Osteoblast (primary cell): Measurements from ENCODE around the gene MDFIC. TPM values are rescaled to one million over a fixed set of nuclear protein-coding genes. Genes with fewer than 3 reads are reported as not detected.

Source experiments
- DNase-seq: peaks from one replicate; pipeline ENCODE4 v3.0.0; 2011; ENCODE audit warnings: low spot score, mixed read lengths; ENCODE audit not compliant: insufficient read length; ENCODE audit errors: missing footprints
- H2AFZ ChIP-seq: 2 replicates; pipeline ENCODE4 v1.6.0; 2011; ENCODE audit warnings: mild to moderate bottlenecking, low read length
- H3K27ac ChIP-seq: 2 replicates; pipeline ENCODE4 v1.5.1; 2011; ENCODE audit warnings: mild to moderate bottlenecking, low read depth, low read length, moderate library complexity
- H3K27me3 ChIP-seq: 2 replicates; pipeline ENCODE4 v1.6.0; 2012; ENCODE audit warnings: mild to moderate bottlenecking, control low read depth, inconsistent platforms, low read length, moderate library complexity; ENCODE audit not compliant: insufficient read depth
- H3K36me3 ChIP-seq: 2 replicates; pipeline ENCODE4 v1.5.1; 2011; ENCODE audit warnings: mild to moderate bottlenecking, low read length, control low read depth, moderate library complexity; ENCODE audit not compliant: insufficient read depth
- H3K4me1 ChIP-seq: 2 replicates; pipeline ENCODE4 v1.5.1; 2011; ENCODE audit warnings: mild to moderate bottlenecking, low read length, control low read depth, moderate library complexity; ENCODE audit not compliant: insufficient read depth
- H3K4me2 ChIP-seq: 2 replicates; pipeline ENCODE4 v1.6.0; 2011; ENCODE audit warnings: mild to moderate bottlenecking, low read length; ENCODE audit not compliant: insufficient read depth
- H3K4me3 ChIP-seq: fragments of 200-600 bp; sonication (generic); 3 replicates; pipeline ENCODE4 v1.5.1; 2012; ENCODE audit warnings: mild to moderate bottlenecking, low read length, inconsistent platforms; ENCODE audit not compliant: insufficient read depth
- H3K79me2 ChIP-seq: 2 replicates; pipeline ENCODE4 v1.6.0; 2012; ENCODE audit warnings: mild to moderate bottlenecking, low read length, control low read depth, inconsistent platforms; ENCODE audit not compliant: insufficient read depth
- H3K9me3 ChIP-seq: 2 replicates; pipeline ENCODE4 v1.5.1; 2011; ENCODE audit warnings: low read depth, low read length, control low read depth
- H4K20me1 ChIP-seq: 2 replicates; pipeline ENCODE4 v1.6.0; 2012; ENCODE audit warnings: mild to moderate bottlenecking, low read length, control low read depth; ENCODE audit not compliant: insufficient read depth
- CTCF ChIP-seq: IDR thresholded peaks from 2 replicates; pipeline ENCODE4 v1.5.1; 2011; ENCODE audit warnings: mild to moderate bottlenecking, low read depth, low read length, moderate library complexity; ENCODE audit errors: extremely low read depth
- total RNA-seq: library from RNA; depleted of rRNA; stranded (reverse); fragments of >200 nt; gene quantifications from 2 replicates; pipeline ENCODE4 v1.2.3, GENCODE V29; 2012

Gene MDFIC
- total RNA-seq, 1 donor, result 68.8 TPM

- Histone ChIP-seq H2AFZ (no peak overlapping the region), H3K9me3 (no peaks in the 10 kb centered on the region), H3K36me3 (no peaks in the 10 kb centered on the region), H4K20me1 (no peaks in the 10 kb centered on the region), H3K4me2 (no peak overlapping the region), H3K4me1 (no peaks in the 10 kb centered on the region), H3K27me3 (no peaks in the 10 kb centered on the region), H3K79me2 (no peaks in the 10 kb centered on the region), H3K4me3 (no peak overlapping the region), H3K27ac (no peak overlapping the region)
- DNase-seq, result no peak
- no peak for TF ChIP-seq CTCF
Observed at GRCh38 chr7:115042596-115042995, 120.7 kb downstream of the MDFIC start.

GRCh38 chr7:115043605-115044004 lies 121.7 kb downstream of the MDFIC start:
- no peak overlapping the region for H3K4me2 ChIP-seq
- no peak for TF ChIP-seq CTCF
- H3K9me3 ChIP-seq, result no peaks in the 10 kb centered on the region
- H3K27ac ChIP-seq, result no peak overlapping the region
- no peaks in the 10 kb centered on the region for H3K27me3 ChIP-seq
- no peaks in the 10 kb centered on the region for H3K79me2 ChIP-seq
- no peak overlapping the region for H3K4me3 ChIP-seq
- H4K20me1 ChIP-seq, result no peaks in the 10 kb centered on the region
- no peak for DNase-seq
- no peaks in the 10 kb centered on the region for H3K4me1 ChIP-seq
- no peak overlapping the region for H2AFZ ChIP-seq
- no peaks in the 10 kb centered on the region for H3K36me3 ChIP-seq

DNA sequence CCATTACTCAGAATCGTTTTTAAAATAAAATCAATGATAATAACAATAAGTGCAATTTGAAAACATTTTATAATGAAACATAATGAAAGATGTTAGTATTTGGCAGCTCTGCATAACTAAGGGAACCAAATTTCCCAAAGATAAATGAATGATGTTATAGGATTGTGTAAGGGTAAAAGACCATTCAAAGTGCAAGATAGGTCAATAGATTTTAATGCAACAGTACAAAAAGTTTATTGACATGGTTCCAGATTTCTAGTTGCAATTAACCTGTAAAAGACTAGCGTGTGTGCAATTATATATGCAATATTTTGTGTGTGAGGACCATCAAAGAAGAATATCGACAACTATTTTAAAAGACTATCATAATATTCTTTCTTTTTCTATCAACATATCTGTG lies 122.3 kb downstream of the MDFIC start:
- Histone ChIP-seq H3K79me2 (no peaks in the 10 kb centered on the region), H3K36me3 (no peaks in the 10 kb centered on the region), H4K20me1 (no peaks in the 10 kb centered on the region), H3K4me1 (no peaks in the 10 kb centered on the region), H3K27ac (no peak overlapping the region), H2AFZ (no peak overlapping the region), H3K27me3 (no peaks in the 10 kb centered on the region), H3K4me3 (no peak overlapping the region), H3K4me2 (no peak overlapping the region), H3K9me3 (no peaks in the 10 kb centered on the region)
- no peak for DNase-seq
- no peak for TF ChIP-seq CTCF

GRCh38 chr7:115047958-115048720 lies 126.2 kb downstream of the MDFIC start:
- no peak for TF ChIP-seq CTCF
- no peaks in the 10 kb centered on the region for H4K20me1 ChIP-seq
- H3K9me3 ChIP-seq, result no peaks in the 10 kb centered on the region
- no peaks in the 10 kb centered on the region for H3K79me2 ChIP-seq
- H2AFZ ChIP-seq, result no peak overlapping the region
- no peak overlapping the region for H3K4me3 ChIP-seq
- no peak for DNase-seq
- H3K27me3 ChIP-seq, result no peaks in the 10 kb centered on the region
- no peaks in the 10 kb centered on the region for H3K4me1 ChIP-seq
- H3K27ac ChIP-seq, result no peak overlapping the region
- H3K4me2 ChIP-seq, result no peak overlapping the region
- no peaks in the 10 kb centered on the region for H3K36me3 ChIP-seq
